HepG2 (cell line): ENCODE measurements around the gene USP19.

Experiments
- NFIC ChIP-seq: IDR thresholded peaks from 2 replicates; pipeline ENCODE4 v1.6.1; 2012; ENCODE audit warnings: mild to moderate bottlenecking, low read length, inconsistent platforms
- PHF5A ChIP-seq: IDR thresholded peaks from one replicate; pipeline ENCODE4 v1.6.1; 2018; ENCODE audit warnings: low read depth, missing genetic modification reagents; ENCODE audit not compliant: unreplicated experiment
- POLR2AphosphoS5 ChIP-seq: IDR thresholded peaks from 2 replicates; pipeline ENCODE4 v1.6.1; 2012; ENCODE audit warnings: low read depth, low read length
- SMC3 ChIP-seq: IDR thresholded peaks from 2 replicates; pipeline ENCODE4 v1.6.1; 2011; ENCODE audit warnings: low read length, improper control_type of control experiment
- ZNF546 ChIP-seq: sonication (generic); formaldehyde crosslinking; conservative IDR thresholded peaks from 2 replicates; pipeline ENCODE4 v1.8.1; 2023; ENCODE audit warnings: mild to moderate bottlenecking, missing genetic modification reagents
- TF ChIP-seq, protein P1 (sequence below): IDR thresholded peaks from 2 replicates; pipeline ENCODE4 v1.6.1; 2016; ENCODE audit warnings: mild to moderate bottlenecking, missing biosample characterization, missing genetic modification reagents

DNA sequence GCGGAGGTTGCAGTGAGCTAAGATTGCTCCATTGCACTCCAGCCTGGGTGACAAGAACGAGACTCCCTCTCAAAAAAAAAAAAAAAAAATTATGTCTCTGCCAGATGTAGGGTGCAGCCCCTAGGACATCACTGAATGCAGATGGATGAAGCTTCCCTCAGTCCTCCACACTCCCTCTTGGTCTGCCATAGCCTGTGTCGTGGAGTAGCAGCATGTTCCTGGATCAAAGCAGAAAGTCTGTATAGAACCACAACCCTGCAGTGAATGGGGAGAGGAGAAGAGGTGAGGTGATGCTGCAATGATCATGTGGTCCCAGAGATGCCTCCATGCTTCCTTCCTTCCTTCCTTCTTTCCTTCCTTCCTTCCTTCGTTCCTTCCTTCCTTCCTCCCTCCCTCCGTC lies 27.5 kb upstream of the USP19 start:
- TF ChIP-seq ZNF546 (CRISPR knock-in tag): no peak
- TF ChIP-seq NFIC: no peak
- no peak for TF ChIP-seq POLR2AphosphoS5
- TF ChIP-seq SMC3: no peak
- no peak for TF ChIP-seq PHF5A (CRISPR knock-in tag)
- TF ChIP-seq, protein P1, sequence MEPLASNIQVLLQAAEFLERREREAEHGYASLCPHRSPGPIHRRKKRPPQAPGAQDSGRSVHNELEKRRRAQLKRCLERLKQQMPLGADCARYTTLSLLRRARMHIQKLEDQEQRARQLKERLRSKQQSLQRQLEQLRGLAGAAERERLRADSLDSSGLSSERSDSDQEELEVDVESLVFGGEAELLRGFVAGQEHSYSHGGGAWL (CRISPR knock-in tag): no peak
